Sigmoid colon (tissue), 7 donors: Measurements from ENCODE around the gene IGIP. TPM values are rescaled to one million over a fixed set of nuclear protein-coding genes. Genes with fewer than 3 reads are reported as not detected.

Experiments used
- DNase-seq: peaks from one replicate; pipeline ENCODE4 v3.0.0-alpha.2; 2019
- H3K27ac ChIP-seq, 4 donors: fragments of 200-600 bp; sonication (generic); one replicate each; pipeline ENCODE4 v1.5.1; 2016 to 2019; ENCODE audit warnings: mild to moderate bottlenecking in 1 of 4
- H3K27me3 ChIP-seq, 3 donors: fragments of 200-600 bp; sonication (generic); one replicate each; pipeline ENCODE4 v1.5.1; 2019; ENCODE audit warnings: mild to moderate bottlenecking in 1 of 3
- H3K36me3 ChIP-seq, 4 donors: fragments of 200-600 bp; sonication (generic); one replicate each; pipeline ENCODE4 v1.5.1; 2016 to 2019
- H3K4me1 ChIP-seq, 4 donors: fragments of 200-600 bp; sonication (generic); one replicate each; pipeline ENCODE4 v1.5.1; 2017 to 2019
- H3K4me3 ChIP-seq, 4 donors: fragments of 200-600 bp; sonication (generic); one replicate each; pipeline ENCODE4 v1.5.1; 2017 to 2019; ENCODE audit warnings: mild to moderate bottlenecking in 2 of 4, moderate library complexity in 1 of 4
- H3K9me3 ChIP-seq, 4 donors: fragments of 200-600 bp in 3 of 4; sonication (generic) in 3 of 4; one replicate each; pipeline versions ENCODE4 v1.5.1 to v1.6.1; 2013 to 2019
- CTCF ChIP-seq, 4 experiments: fragments of 450-650 bp in 3 of 4; fragments of 200-600 bp in 1 of 4; IDR thresholded peaks; one replicate each; pipeline ENCODE4 v1.5.1; 2016 to 2019; ENCODE audit warnings: antibody characterized with exemption in 4 of 4, mild to moderate bottlenecking in 3 of 4, moderate library complexity in 2 of 4
- EP300 ChIP-seq, 4 donors: sonication (generic); formaldehyde crosslinking; IDR thresholded peaks; one replicate each; pipeline ENCODE4 v1.6.1; 2017; ENCODE audit warnings: antibody characterized with exemption in 4 of 4
- POLR2A ChIP-seq, 2 donors: fragments of 450-650 bp; IDR thresholded peaks; one replicate each; pipeline ENCODE4 v1.6.1; 2016; ENCODE audit warnings: antibody characterized with exemption in 2 of 2, mild to moderate bottlenecking in 2 of 2, moderate library complexity in 2 of 2
- POLR2AphosphoS5 ChIP-seq, 4 donors: sonication (generic); formaldehyde crosslinking; IDR thresholded peaks; one replicate each; pipeline ENCODE4 v1.6.1; 2017; ENCODE audit warnings: antibody characterized with exemption in 4 of 4
- WGBS, 2 donors: extraction: QIAGEN DNeasy Blood & Tissue Kit; methylation state at CpG; one replicate each; pipeline ENCODE4 v1.1.7; 2013; 5-methylcytosine and 5-hydroxymethylcytosine counted together
- intact Hi-C: fragments of 100-400 bp; cut with DNase I; formaldehyde crosslinking; loops from one replicate; pipeline ENCODE4 v1.15.1; 2023
- polyA plus RNA-seq, 3 donors: library from polyadenylated mRNA; stranded (reverse); fragments of 200-250 nt; gene quantifications; one replicate each; pipeline ENCODE4 v1.2.3, GENCODE V29; 2013
- total RNA-seq, 4 donors: library from RNA; depleted of rRNA; stranded (reverse); fragments of >200 nt; gene quantifications; one replicate each; pipeline ENCODE4 v1.1.0, GENCODE V29; 2016
- donor health status: healthy with polysubstance abuse.
- donor health status: Bipolar disorder and iron deficiency.
- donor health status: healthy.

Gene IGIP
- total and polyA plus RNA-seq, 7 donors, result 3.5 to 35.2 (median 24.7) TPM

- intact Hi-C loops, result no loop called here
- no peak overlapping the region for H3K27ac ChIP-seq
- 89 to 92% methylated on average over 6 of the region's 6 CpGs for WGBS, 2 donors
Measured at GRCh38 chr5:140126315-140127012, 727 bp downstream of the IGIP start.

GRCh38 chr5:140128376-140128775 lies 2.6 kb downstream of the IGIP start:
- H3K36me3 ChIP-seq, result no peaks in the 10 kb centered on the region
- DNase-seq, result no peak
- H3K4me1 ChIP-seq, result peaks cover 0 to 28% (median 14%) of the 10 kb centered on the region in 4 donors
- H3K4me3 ChIP-seq, result no peak overlapping the region
- no peaks in the 10 kb centered on the region for H3K9me3 ChIP-seq
- no peak for TF ChIP-seq EP300 (IDR thresholded peaks at IDR 0.05)
- no peak for TF ChIP-seq CTCF (IDR thresholded peaks at IDR 0.05)
- TF ChIP-seq POLR2AphosphoS5 (IDR thresholded peaks at IDR 0.05), result no peak
- TF ChIP-seq POLR2A (IDR thresholded peaks at IDR 0.05), result no peak
- intact Hi-C loops, result no loop called here
- no peak overlapping the region for H3K27ac ChIP-seq
- no peaks in the 10 kb centered on the region for H3K27me3 ChIP-seq
- WGBS, 2 donors, result 86 to 92% methylated on average over 5 of the region's 5 CpGs

More at GRCh38 chr5:140126315-140127012, 727 bp downstream of the IGIP start:
- DNase-seq, result no peak
- Histone ChIP-seq H3K4me1 (peaks cover 0 to 21% (median 12%) of the 10 kb centered on the region in 4 donors), H3K36me3 (no peaks in the 10 kb centered on the region), H3K4me3 (no peak overlapping the region), H3K27me3 (no peaks in the 10 kb centered on the region), H3K9me3 (no peaks in the 10 kb centered on the region)
- TF ChIP-seq POLR2A (IDR thresholded peaks at IDR 0.05), result no peak
- TF ChIP-seq CTCF (IDR thresholded peaks at IDR 0.05), result no peak
- TF ChIP-seq POLR2AphosphoS5 (IDR thresholded peaks at IDR 0.05), result no peak
- TF ChIP-seq EP300 (IDR thresholded peaks at IDR 0.05), result no peak

GRCh38 chr5:140130949-140131733 lies 5.4 kb downstream of the IGIP start:
- TF ChIP-seq EP300 (IDR thresholded peaks at IDR 0.05), result no peak
- no peak for TF ChIP-seq CTCF (IDR thresholded peaks at IDR 0.05)
- TF ChIP-seq POLR2AphosphoS5 (IDR thresholded peaks at IDR 0.05), result no peak
- no peak for TF ChIP-seq POLR2A (IDR thresholded peaks at IDR 0.05)
- Histone ChIP-seq H3K4me1 (peaks cover 0 to 26% (median 6%) of the 10 kb centered on the region in 4 donors), H3K27ac (no peak overlapping the region), H3K36me3 (no peaks in the 10 kb centered on the region), H3K4me3 (no peak overlapping the region), H3K27me3 (no peaks in the 10 kb centered on the region), H3K9me3 (no peaks in the 10 kb centered on the region)
- 76 to 83% methylated on average over 5 of the region's 5 CpGs for WGBS, 2 donors
- intact Hi-C loops, result no loop called here
- DNase-seq, result no peak

GRCh38 chr5:140131967-140132409 lies 6.3 kb downstream of the IGIP start:
- Histone ChIP-seq H3K27me3 (no peaks in the 10 kb centered on the region), H3K4me3 (no peak overlapping the region), H3K4me1 (peaks cover 0 to 23% (median 6%) of the 10 kb centered on the region in 4 donors), H3K36me3 (no peaks in the 10 kb centered on the region), H3K9me3 (no peaks in the 10 kb centered on the region), H3K27ac (no peak overlapping the region)
- no peak for DNase-seq
- intact Hi-C loops, result no loop called here
- no peak for TF ChIP-seq EP300 (IDR thresholded peaks at IDR 0.05)
- TF ChIP-seq POLR2A (IDR thresholded peaks at IDR 0.05), result no peak
- TF ChIP-seq POLR2AphosphoS5 (IDR thresholded peaks at IDR 0.05), result no peak
- no peak for TF ChIP-seq CTCF (IDR thresholded peaks at IDR 0.05)
- WGBS, 2 donors, result 52 to 72% methylated on average over 3 of the region's 3 CpGs
